ENCODE results near the gene YIPF5.

GRCh38 chr5:144210655-144211054, 40.2 kb upstream of the YIPF5 start:
- TF ChIP-seq CTCF (IDR thresholded peaks at IDR 0.05) (no peak), POLR2A (IDR thresholded peaks at IDR 0.05) (no peak), POLR2AphosphoS5 (IDR thresholded peaks at IDR 0.05) (no peak)

Data from breast epithelium (tissue), 3 donors.